Measurements from ENCODE around the gene LRRC41. TPM values are rescaled to one million over a fixed set of nuclear protein-coding genes. Genes with fewer than 3 reads are reported as not detected.
"Not testable (repeated sequence)": the region's sequence is repeated elsewhere in the genome, so short reads cannot be mapped to it uniquely, and the experiment has no call there.

LRRC41 gene
- total and polyA plus RNA-seq, 2 donors (not counting 1 experiment from before 2014, with no cell fraction given) = 20.1 to 39.0 TPM

GRCh38 chr1:46246548-46247435 is 56.6 kb downstream of the LRRC41 start:
- peak overlapping the region; percentile 39 to 63 for H3K27ac ChIP-seq (ENCODE audit: low read length in 2 of 2)
- H3K4me2 ChIP-seq (replicated peaks; ENCODE audit: low read depth, low read length, poor library complexity, severe bottlenecking) = peak overlapping the region; percentile 93
- no peak for TF ChIP-seq EZH2 (IDR thresholded peaks at IDR 0.05; ENCODE audit: borderline replicate concordance, insufficient read depth, low read depth, low read length, poor library complexity, severe bottlenecking)
- TF ChIP-seq, protein P1, sequence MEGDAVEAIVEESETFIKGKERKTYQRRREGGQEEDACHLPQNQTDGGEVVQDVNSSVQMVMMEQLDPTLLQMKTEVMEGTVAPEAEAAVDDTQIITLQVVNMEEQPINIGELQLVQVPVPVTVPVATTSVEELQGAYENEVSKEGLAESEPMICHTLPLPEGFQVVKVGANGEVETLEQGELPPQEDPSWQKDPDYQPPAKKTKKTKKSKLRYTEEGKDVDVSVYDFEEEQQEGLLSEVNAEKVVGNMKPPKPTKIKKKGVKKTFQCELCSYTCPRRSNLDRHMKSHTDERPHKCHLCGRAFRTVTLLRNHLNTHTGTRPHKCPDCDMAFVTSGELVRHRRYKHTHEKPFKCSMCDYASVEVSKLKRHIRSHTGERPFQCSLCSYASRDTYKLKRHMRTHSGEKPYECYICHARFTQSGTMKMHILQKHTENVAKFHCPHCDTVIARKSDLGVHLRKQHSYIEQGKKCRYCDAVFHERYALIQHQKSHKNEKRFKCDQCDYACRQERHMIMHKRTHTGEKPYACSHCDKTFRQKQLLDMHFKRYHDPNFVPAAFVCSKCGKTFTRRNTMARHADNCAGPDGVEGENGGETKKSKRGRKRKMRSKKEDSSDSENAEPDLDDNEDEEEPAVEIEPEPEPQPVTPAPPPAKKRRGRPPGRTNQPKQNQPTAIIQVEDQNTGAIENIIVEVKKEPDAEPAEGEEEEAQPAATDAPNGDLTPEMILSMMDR (IDR thresholded peaks at IDR 0.05) = no peak
- H3K4me3 Mint-ChIP-seq = peak overlapping the region; percentile 98
- H3K4me1 ChIP-seq (ENCODE audit: control insufficient read depth in 2 of 2, insufficient read depth in 2 of 2, low read length in 2 of 2) = peaks cover 12 to 17% of the 10 kb centered on the region in 2 donors
- intact Hi-C loops (cut with micrococcal nuclease) = loop anchor here (1.0 to 5.0 kb wide), 6 partner anchors 48 to 471 kb away; partner anchors contain the start of genes EFCAB14, LRRC41, NSUN4 and PIK3R3
- no peaks in the 10 kb centered on the region for H3K79me2 ChIP-seq (ENCODE audit: control insufficient read depth, insufficient read depth, low read length)
- no peaks in the 10 kb centered on the region for H3K27me3 ChIP-seq (replicated peaks in 1 of 4; ENCODE audit: control extremely low read depth in 1 of 4, control insufficient read depth in 3 of 4, insufficient read depth in 4 of 4, low read length in 3 of 4)
- peak overlapping the region; percentile 94 for H2AFZ ChIP-seq (ENCODE audit: insufficient read depth, low read depth, low read length, poor library complexity, severe bottlenecking)
- WGBS (ENCODE audit: insufficient coverage) = under 1% methylated on average over 28 of the region's 35 CpGs
- H3K4me3 ChIP-seq (ENCODE audit: control extremely low read depth in 1 of 5, extremely low read depth in 1 of 5, insufficient read depth in 1 of 5, low read depth in 2 of 5, low read length in 4 of 5) = peak overlapping the region; percentile 70 to 77 (median 76)
- ChIA-PET CTCF (interaction anchor here (1.2 to 5.5 kb wide), 3 partner anchors 23 to 102 kb away, joined by 6 to 77 read pairs (median 7); partner anchors contain the start of gene LRRC41), POLR2A (interaction anchor here (0.6 to 1.6 kb wide), 3 partner anchors 57 to 1572 kb away, joined by 4 to 17 read pairs (median 6); partner anchors contain the start of genes ARMH1, LRRC41, TMEM53 and UQCRH)
- peak overlapping the region; percentile 77 for H3K27ac Mint-ChIP-seq
- H3K4me1 Mint-ChIP-seq = peaks cover 16% of the 10 kb centered on the region
- ATAC-seq (ENCODE audit: low read depth) (peak; percentile 6), DNase-seq (no peak)
- H3K27me3 Mint-ChIP-seq = no peaks in the 10 kb centered on the region
- H3K36me3 ChIP-seq (replicated peaks in 1 of 2; ENCODE audit: control extremely low read depth in 1 of 2, control insufficient read depth in 1 of 2, extremely low read depth in 1 of 2, insufficient read depth in 2 of 2, low read length in 1 of 2) = no peaks in the 10 kb centered on the region
- H3K9me3 ChIP-seq (ENCODE audit: control extremely low read depth in 1 of 3, control insufficient read depth in 2 of 3, insufficient read depth in 1 of 3, low read length in 2 of 3) = no peaks in the 10 kb centered on the region
- H3K9ac ChIP-seq (ENCODE audit: low read length) = peak overlapping the region; percentile 79
- H4K20me1 ChIP-seq (ENCODE audit: control insufficient read depth, insufficient read depth, low read length, poor library complexity, severe bottlenecking) = no peaks in the 10 kb centered on the region
- H3K9me3 Mint-ChIP-seq (ENCODE audit: insufficient read depth) = no peaks in the 10 kb centered on the region

- not testable (repeated sequence) for H3K27me3 ChIP-seq (replicated peaks in 1 of 4; ENCODE audit: control extremely low read depth in 1 of 4, control insufficient read depth in 3 of 4, insufficient read depth in 4 of 4, low read length in 3 of 4); DNase-seq; ATAC-seq (ENCODE audit: low read depth); H3K9me3 Mint-ChIP-seq (ENCODE audit: insufficient read depth); H3K9ac ChIP-seq (ENCODE audit: low read length); H3K27ac Mint-ChIP-seq; H3K9me3 ChIP-seq (ENCODE audit: control extremely low read depth in 1 of 3, control insufficient read depth in 2 of 3, insufficient read depth in 1 of 3, low read length in 2 of 3); H3K27me3 Mint-ChIP-seq; H3K4me3 ChIP-seq (ENCODE audit: control extremely low read depth in 1 of 5, extremely low read depth in 1 of 5, insufficient read depth in 1 of 5, low read depth in 2 of 5, low read length in 4 of 5); H3K36me3 ChIP-seq (replicated peaks in 1 of 2; ENCODE audit: control extremely low read depth in 1 of 2, control insufficient read depth in 1 of 2, extremely low read depth in 1 of 2, insufficient read depth in 2 of 2, low read length in 1 of 2); H3K79me2 ChIP-seq (ENCODE audit: control insufficient read depth, insufficient read depth, low read length); H4K20me1 ChIP-seq (ENCODE audit: control insufficient read depth, insufficient read depth, low read length, poor library complexity, severe bottlenecking); H2AFZ ChIP-seq (ENCODE audit: insufficient read depth, low read depth, low read length, poor library complexity, severe bottlenecking); H3K27ac ChIP-seq (ENCODE audit: low read length in 2 of 2)
- Histone ChIP-seq H3K4me2 (replicated peaks; ENCODE audit: low read depth, low read length, poor library complexity, severe bottlenecking) (peak overlapping the region; percentile 93), H3K4me1 (ENCODE audit: control insufficient read depth in 2 of 2, insufficient read depth in 2 of 2, low read length in 2 of 2) (peaks cover 12 to 17% of the 10 kb centered on the region in 2 donors)
- CTCF ChIA-PET = interaction anchor here (1.2 to 5.5 kb wide), 3 partner anchors 22 to 102 kb away, joined by 6 to 77 read pairs (median 7); partner anchors contain the start of gene LRRC41
- intact Hi-C loops (cut with micrococcal nuclease) = loop anchor here (2.0 to 5.0 kb wide), 3 partner anchors 95 to 471 kb away; partner anchors contain the start of genes EFCAB14, NSUN4 and PIK3R3
- WGBS (ENCODE audit: insufficient coverage) = 98% methylated on average over 11 of the region's 17 CpGs
- POLR2A ChIA-PET = interaction anchor here (0.6 to 1.6 kb wide), 3 partner anchors 57 to 1519 kb away, joined by 5 to 17 read pairs (median 6); partner anchors contain the start of genes LRRC41 and UQCRH
- peak overlapping the region; percentile 98 for H3K4me3 Mint-ChIP-seq
- peaks cover 16% of the 10 kb centered on the region for H3K4me1 Mint-ChIP-seq
Measured at GRCh38 chr1:46246136-46246535, 57.3 kb downstream of the LRRC41 start.

Measured in B cell (primary cell).